ENCODE measurements around the gene FOXP2. TPM values are rescaled to one million over a fixed set of nuclear protein-coding genes. Genes with fewer than 3 reads are reported as not detected.

FOXP2 gene
- polyA plus RNA-seq, 2 of the 4 experiments (the other 2 are of a cell fraction), result 0.05 TPM; not detected in 1

DNA sequence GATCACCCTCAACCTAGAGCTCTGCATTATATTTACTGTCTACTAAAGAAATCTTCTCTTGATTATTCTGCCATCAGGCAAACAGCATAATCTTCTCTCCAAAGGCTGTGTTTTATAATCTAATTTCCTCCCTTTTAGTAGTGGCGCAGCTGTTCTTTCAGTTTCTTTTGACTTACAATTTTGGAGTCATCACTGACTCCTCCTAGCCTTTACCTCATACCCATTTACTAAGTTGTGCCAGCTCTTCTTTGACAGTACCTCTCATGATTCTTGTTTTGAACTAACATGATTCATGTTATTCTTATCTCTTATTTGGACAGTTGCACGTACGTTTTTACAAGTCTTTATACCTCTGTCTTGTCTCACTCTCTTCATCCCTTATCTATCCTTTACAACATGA lies 113.0 kb downstream of the FOXP2 start (continued):
- TF ChIP-seq KDM1A (IDR thresholded peaks at IDR 0.05; ENCODE audit: low read depth) (no peak), POLR2A (IDR thresholded peaks at IDR 0.05; ENCODE audit: low read length) (no peak), ZSCAN20 (CRISPR knock-in tag; IDR thresholded peaks at IDR 0.05) (no peak), KDM5A (IDR thresholded peaks at IDR 0.05) (no peak), HOXB13 (CRISPR knock-in tag; IDR thresholded peaks at IDR 0.05; ENCODE audit: low read depth) (no peak), FOXS1 (CRISPR knock-in tag; IDR thresholded peaks at IDR 0.05) (no peak)

DNA sequence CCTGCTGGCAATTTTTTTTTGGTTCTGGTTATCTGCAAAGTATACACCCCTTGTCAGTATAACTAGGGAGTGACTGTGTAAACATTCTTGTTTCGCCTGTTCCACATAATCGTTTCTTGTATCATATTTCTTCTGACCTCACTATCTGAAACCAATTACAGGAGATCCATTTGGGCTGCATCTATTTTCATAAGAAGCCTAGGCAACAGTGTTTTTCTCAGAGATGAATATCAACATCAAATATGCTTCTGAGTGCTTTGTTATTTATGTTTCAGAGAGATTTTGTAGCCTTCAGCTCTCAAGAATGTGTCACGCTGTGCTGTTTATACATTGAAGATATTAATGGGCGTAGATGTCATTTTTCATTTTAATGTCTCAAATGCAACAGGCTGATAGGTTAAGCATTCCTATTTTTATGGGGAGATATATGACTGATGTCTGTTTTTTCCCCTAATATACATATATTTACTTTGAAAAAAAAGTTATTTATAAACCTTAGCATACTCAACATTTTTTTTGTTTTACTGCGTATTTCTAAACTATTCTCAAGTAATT lies 115.5 kb downstream of the FOXP2 start:
- Histone ChIP-seq H3K4me3 (no peak overlapping the region), H3K4me2 (peak overlapping the region; percentile 56), H3K4me1 (peaks cover 11% of the 10 kb centered on the region; the same call in 1 of the 3 replicates), H3K9me3 (no peaks in the 10 kb centered on the region), H3K27ac (no peak overlapping the region)
- TF ChIP-seq MAFK (IDR thresholded peaks at IDR 0.05; ENCODE audit: partially characterized antibody) (no peak), GATA3 (IDR thresholded peaks at IDR 0.05; ENCODE audit: borderline replicate concordance) (0 out of 2 replicates have a peak, but pooled peaks have one; percentile 16)
- 8% methylated on average over 5 of the region's 5 CpGs for WGBS (ENCODE audit: missing lambda C conversion rate)
- ATAC-seq, result peak in 1 of 2 experiments; percentile 78; a peak in 3 of 6 replicates
- CTCF ChIA-PET, result no interaction called here
- peak in 1 of 2 experiments; percentile 64 for DNase-seq (ENCODE audit: low read depth in 1 of 2, low spot score in 1 of 2)
- POLR2A ChIA-PET, result no interaction called here
- no peak for FAIRE-seq

DNA sequence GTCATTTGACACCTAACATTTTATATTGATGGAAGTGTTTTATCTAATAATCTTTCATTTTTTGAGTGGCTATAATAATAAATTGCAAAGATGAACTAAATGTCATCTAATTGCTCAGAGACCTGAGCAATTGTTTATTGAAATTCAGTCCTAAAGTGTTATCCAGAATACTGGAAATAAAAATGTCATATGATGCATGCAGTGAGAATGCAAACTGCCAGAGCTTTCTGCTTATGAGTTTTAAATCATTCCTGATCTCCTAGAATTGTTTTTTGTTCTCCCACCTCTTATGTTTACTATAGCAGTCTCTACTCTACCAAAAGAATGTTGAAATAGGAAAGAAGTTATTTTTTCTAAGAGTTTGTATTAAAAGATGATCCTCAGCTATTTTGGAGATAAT lies 116.7 kb downstream of the FOXP2 start:
- Histone ChIP-seq H3K27ac (no peak overlapping the region), H3K4me3 (no peak overlapping the region), H3K4me2 (no peak overlapping the region), H3K9me3 (no peaks in the 10 kb centered on the region), H3K4me1 (peaks cover 11% of the 10 kb centered on the region; the same call in 1 of the 3 replicates)
- CTCF ChIA-PET, result no interaction called here
- DNase-seq (ENCODE audit: low read depth in 1 of 2, low spot score in 1 of 2), result no peak
- POLR2A ChIA-PET, result no interaction called here
- no peak for FAIRE-seq
- no peak for TF ChIP-seq TFCP2L1 (CRISPR knock-in tag; IDR thresholded peaks at IDR 0.05)
- TF ChIP-seq RAD21 (conservative IDR thresholded peaks at IDR 0.05 in 1 of 2, IDR thresholded peaks at IDR 0.05 in 1 of 2), result no peak
- TF ChIP-seq, protein P1, sequence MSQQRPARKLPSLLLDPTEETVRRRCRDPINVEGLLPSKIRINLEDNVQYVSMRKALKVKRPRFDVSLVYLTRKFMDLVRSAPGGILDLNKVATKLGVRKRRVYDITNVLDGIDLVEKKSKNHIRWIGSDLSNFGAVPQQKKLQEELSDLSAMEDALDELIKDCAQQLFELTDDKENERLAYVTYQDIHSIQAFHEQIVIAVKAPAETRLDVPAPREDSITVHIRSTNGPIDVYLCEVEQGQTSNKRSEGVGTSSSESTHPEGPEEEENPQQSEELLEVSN (IDR thresholded peaks at IDR 0.05; ENCODE audit: borderline replicate concordance, low read depth), result no peak
- TF ChIP-seq CHD4 (IDR thresholded peaks at IDR 0.05; ENCODE audit: borderline replicate concordance), result no peak
- TF ChIP-seq, protein P2, sequence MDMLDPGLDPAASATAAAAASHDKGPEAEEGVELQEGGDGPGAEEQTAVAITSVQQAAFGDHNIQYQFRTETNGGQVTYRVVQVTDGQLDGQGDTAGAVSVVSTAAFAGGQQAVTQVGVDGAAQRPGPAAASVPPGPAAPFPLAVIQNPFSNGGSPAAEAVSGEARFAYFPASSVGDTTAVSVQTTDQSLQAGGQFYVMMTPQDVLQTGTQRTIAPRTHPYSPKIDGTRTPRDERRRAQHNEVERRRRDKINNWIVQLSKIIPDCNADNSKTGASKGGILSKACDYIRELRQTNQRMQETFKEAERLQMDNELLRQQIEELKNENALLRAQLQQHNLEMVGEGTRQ (IDR thresholded peaks at IDR 0.05), result no peak
- TF ChIP-seq JUN (IDR thresholded peaks at IDR 0.05), result no peak
- no peak for TF ChIP-seq EHMT2 (IDR thresholded peaks at IDR 0.05; ENCODE audit: low read depth)
- no peak for TF ChIP-seq CHD2 (IDR thresholded peaks at IDR 0.05; ENCODE audit: low read length, partially characterized antibody)
- no peak for TF ChIP-seq FOSL2 (IDR thresholded peaks at IDR 0.05)
- no peak for TF ChIP-seq FOSL2 (CRISPR knock-in tag; IDR thresholded peaks at IDR 0.05)
- TF ChIP-seq, protein P3, sequence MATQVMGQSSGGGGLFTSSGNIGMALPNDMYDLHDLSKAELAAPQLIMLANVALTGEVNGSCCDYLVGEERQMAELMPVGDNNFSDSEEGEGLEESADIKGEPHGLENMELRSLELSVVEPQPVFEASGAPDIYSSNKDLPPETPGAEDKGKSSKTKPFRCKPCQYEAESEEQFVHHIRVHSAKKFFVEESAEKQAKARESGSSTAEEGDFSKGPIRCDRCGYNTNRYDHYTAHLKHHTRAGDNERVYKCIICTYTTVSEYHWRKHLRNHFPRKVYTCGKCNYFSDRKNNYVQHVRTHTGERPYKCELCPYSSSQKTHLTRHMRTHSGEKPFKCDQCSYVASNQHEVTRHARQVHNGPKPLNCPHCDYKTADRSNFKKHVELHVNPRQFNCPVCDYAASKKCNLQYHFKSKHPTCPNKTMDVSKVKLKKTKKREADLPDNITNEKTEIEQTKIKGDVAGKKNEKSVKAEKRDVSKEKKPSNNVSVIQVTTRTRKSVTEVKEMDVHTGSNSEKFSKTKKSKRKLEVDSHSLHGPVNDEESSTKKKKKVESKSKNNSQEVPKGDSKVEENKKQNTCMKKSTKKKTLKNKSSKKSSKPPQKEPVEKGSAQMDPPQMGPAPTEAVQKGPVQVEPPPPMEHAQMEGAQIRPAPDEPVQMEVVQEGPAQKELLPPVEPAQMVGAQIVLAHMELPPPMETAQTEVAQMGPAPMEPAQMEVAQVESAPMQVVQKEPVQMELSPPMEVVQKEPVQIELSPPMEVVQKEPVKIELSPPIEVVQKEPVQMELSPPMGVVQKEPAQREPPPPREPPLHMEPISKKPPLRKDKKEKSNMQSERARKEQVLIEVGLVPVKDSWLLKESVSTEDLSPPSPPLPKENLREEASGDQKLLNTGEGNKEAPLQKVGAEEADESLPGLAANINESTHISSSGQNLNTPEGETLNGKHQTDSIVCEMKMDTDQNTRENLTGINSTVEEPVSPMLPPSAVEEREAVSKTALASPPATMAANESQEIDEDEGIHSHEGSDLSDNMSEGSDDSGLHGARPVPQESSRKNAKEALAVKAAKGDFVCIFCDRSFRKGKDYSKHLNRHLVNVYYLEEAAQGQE (IDR thresholded peaks at IDR 0.05), result no peak
- TF ChIP-seq SMC3 (IDR thresholded peaks at IDR 0.05), result no peak
- TF ChIP-seq KDM1A (IDR thresholded peaks at IDR 0.05; ENCODE audit: low read depth), result no peak
- TF ChIP-seq, protein P4, sequence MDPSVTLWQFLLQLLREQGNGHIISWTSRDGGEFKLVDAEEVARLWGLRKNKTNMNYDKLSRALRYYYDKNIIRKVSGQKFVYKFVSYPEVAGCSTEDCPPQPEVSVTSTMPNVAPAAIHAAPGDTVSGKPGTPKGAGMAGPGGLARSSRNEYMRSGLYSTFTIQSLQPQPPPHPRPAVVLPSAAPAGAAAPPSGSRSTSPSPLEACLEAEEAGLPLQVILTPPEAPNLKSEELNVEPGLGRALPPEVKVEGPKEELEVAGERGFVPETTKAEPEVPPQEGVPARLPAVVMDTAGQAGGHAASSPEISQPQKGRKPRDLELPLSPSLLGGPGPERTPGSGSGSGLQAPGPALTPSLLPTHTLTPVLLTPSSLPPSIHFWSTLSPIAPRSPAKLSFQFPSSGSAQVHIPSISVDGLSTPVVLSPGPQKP (IDR thresholded peaks at IDR 0.05; ENCODE audit: low read depth, low read length), result no peak
- ATAC-seq, result no peak
